Measurements from ENCODE around the gene NTF3.

Gene NTF3

GRCh38 chr12:5500331-5500659, 68.4 kb downstream of the NTF3 start:
- no peak for TF ChIP-seq CTCF (IDR thresholded peaks at IDR 0.05; ENCODE audit: insufficient read depth, low read depth, low read length, missing control alignments)
- DNase-seq (ENCODE audit: low read depth): no peak
- no peak overlapping the region for H3K4me3 ChIP-seq (ENCODE audit: low read depth, low read length)

GRCh38 chr12:5503774-5504173, 71.9 kb downstream of the NTF3 start:
- DNase-seq (ENCODE audit: low read depth): no peak
- TF ChIP-seq CTCF (IDR thresholded peaks at IDR 0.05; ENCODE audit: insufficient read depth, low read depth, low read length, missing control alignments): no peak
- no peak overlapping the region for H3K4me3 ChIP-seq (ENCODE audit: low read depth, low read length)

GRCh38 chr12:5505116-5505515, 73.2 kb downstream of the NTF3 start:
- DNase-seq (ENCODE audit: low read depth): no peak
- H3K4me3 ChIP-seq (ENCODE audit: low read depth, low read length): no peak overlapping the region
- no peak for TF ChIP-seq CTCF (IDR thresholded peaks at IDR 0.05; ENCODE audit: insufficient read depth, low read depth, low read length, missing control alignments)

GRCh38 chr12:5505751-5506150, 73.8 kb downstream of the NTF3 start:
- no peak for DNase-seq (ENCODE audit: low read depth)
- no peak overlapping the region for H3K4me3 ChIP-seq (ENCODE audit: low read depth, low read length)
- TF ChIP-seq CTCF (IDR thresholded peaks at IDR 0.05; ENCODE audit: insufficient read depth, low read depth, low read length, missing control alignments): no peak

GRCh38 chr12:5506295-5506694, 74.4 kb downstream of the NTF3 start:
- no peak for DNase-seq (ENCODE audit: low read depth)
- no peak for TF ChIP-seq CTCF (IDR thresholded peaks at IDR 0.05; ENCODE audit: insufficient read depth, low read depth, low read length, missing control alignments)
- H3K4me3 ChIP-seq (ENCODE audit: low read depth, low read length): no peak overlapping the region

- H3K4me3 ChIP-seq (ENCODE audit: low read depth, low read length): no peak overlapping the region
- TF ChIP-seq CTCF (IDR thresholded peaks at IDR 0.05; ENCODE audit: insufficient read depth, low read depth, low read length, missing control alignments): no peak
- no peak for DNase-seq (ENCODE audit: low read depth)
These were observed 74.9 kb downstream of the NTF3 start for GRCh38 chr12:5506821-5507231.

- DNase-seq (ENCODE audit: low read depth): no peak
- H3K4me3 ChIP-seq (ENCODE audit: low read depth, low read length): no peak overlapping the region
- no peak for TF ChIP-seq CTCF (IDR thresholded peaks at IDR 0.05; ENCODE audit: insufficient read depth, low read depth, low read length, missing control alignments)
These were observed 75.6 kb downstream of the NTF3 start for GRCh38 chr12:5507401-5507935.

Measured in GM12865 (cell line).